Choroid plexus epithelial cell (primary cell): ENCODE measurements around the gene FAR1.

Experiments used
- DNase-seq: peaks from one replicate; pipeline ENCODE4 v3.0.0-alpha.2; 2010; ENCODE audit warnings: low read depth
- H3K4me3 ChIP-seq: 2 replicates; pipeline ENCODE4 v1.5.1; 2011; ENCODE audit warnings: low read depth, mild to moderate bottlenecking, control low read depth, low read length, moderate library complexity
- TF ChIP-seq, protein P1 (sequence below): conservative IDR thresholded peaks from 2 replicates; pipeline ENCODE4 v1.5.1; 2011; ENCODE audit warnings: low read depth, mild to moderate bottlenecking, control low read depth, inconsistent platforms, low read length, moderate library complexity

Gene FAR1

DNA sequence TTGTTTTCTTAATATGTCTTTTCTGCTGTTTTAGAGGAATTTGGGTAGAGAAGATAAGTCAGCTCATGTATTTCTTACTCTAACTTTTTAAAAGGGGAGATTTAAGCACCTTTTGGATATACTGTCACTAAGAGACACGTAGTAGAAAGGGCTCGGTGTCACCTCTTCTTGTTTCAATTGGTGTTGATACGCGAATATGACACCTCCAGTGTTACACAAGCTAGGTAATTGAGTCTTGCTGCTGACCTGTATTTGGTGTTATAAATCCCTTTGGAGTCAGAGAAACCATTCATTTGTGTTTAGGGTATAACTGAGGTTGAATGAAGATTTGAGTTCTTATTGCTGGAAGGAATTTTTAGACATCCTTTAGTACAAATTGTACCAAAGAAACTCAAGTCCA lies 25.6 kb downstream of the FAR1 start:
- TF ChIP-seq, protein P1, sequence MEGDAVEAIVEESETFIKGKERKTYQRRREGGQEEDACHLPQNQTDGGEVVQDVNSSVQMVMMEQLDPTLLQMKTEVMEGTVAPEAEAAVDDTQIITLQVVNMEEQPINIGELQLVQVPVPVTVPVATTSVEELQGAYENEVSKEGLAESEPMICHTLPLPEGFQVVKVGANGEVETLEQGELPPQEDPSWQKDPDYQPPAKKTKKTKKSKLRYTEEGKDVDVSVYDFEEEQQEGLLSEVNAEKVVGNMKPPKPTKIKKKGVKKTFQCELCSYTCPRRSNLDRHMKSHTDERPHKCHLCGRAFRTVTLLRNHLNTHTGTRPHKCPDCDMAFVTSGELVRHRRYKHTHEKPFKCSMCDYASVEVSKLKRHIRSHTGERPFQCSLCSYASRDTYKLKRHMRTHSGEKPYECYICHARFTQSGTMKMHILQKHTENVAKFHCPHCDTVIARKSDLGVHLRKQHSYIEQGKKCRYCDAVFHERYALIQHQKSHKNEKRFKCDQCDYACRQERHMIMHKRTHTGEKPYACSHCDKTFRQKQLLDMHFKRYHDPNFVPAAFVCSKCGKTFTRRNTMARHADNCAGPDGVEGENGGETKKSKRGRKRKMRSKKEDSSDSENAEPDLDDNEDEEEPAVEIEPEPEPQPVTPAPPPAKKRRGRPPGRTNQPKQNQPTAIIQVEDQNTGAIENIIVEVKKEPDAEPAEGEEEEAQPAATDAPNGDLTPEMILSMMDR = no peak
- no peak for DNase-seq
- H3K4me3 ChIP-seq = no peak overlapping the region

DNA sequence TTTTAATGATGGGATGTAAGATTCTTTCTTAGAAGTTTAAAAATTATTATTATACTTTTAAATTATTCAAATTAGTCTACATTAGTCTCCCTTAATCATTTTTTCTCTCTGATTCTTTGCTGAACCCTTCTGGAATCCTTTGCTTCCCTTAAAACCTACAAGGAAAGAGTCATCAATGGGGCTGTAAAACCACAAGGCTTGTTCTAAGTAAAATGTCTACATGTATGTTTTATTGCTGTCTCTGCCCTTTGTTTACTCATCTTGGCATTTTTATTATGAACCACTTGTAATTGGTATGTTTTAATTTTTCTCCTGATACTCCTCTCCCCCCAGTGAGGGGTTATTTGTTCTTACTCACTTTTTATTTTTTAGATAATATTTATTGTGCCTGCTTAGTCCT lies 27.4 kb downstream of the FAR1 start:
- no peak for DNase-seq
- TF ChIP-seq, protein P1 = no peak
- H3K4me3 ChIP-seq = no peak overlapping the region

DNA sequence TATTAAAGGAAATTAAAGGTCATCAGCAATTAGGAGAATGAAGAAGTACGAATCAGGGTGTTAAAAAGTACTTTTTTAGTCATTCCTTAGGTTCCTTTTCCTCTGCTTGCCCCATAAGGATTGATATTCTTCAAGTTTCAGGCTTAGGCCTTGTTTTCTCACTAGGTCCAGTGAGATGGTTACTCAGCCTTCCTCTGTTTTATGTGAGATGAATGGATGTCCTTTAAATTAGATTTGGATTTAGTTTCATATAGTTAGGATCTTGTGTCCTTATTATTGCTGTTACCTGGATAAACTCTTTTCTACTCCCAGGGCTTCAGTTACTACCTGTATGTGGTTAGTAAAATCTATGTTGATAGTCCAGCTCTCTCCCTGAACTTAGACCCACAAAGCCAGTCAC lies 29.2 kb downstream of the FAR1 start:
- TF ChIP-seq, protein P1 = no peak
- no peak for DNase-seq
- H3K4me3 ChIP-seq = no peak overlapping the region

DNA sequence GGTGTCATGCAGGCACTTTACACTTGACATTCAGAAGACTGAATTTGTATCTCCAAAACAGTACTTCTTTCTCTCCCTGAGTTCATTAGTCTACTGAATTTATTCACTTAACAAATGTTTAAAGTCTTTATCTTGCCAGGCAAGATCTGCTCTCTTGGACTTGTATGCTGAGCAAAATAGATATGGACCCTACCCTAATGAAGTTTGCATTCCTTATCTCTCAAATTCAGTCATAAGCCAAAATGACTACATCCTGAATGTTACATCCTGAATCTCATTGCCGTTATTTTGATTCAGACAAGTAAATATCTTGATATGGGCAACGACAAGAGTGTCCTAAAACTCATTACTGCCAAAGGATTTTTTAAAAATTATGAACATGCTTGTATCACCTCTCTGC lies 29.7 kb downstream of the FAR1 start:
- TF ChIP-seq, protein P1 = no peak
- no peak for DNase-seq
- no peak overlapping the region for H3K4me3 ChIP-seq

DNA sequence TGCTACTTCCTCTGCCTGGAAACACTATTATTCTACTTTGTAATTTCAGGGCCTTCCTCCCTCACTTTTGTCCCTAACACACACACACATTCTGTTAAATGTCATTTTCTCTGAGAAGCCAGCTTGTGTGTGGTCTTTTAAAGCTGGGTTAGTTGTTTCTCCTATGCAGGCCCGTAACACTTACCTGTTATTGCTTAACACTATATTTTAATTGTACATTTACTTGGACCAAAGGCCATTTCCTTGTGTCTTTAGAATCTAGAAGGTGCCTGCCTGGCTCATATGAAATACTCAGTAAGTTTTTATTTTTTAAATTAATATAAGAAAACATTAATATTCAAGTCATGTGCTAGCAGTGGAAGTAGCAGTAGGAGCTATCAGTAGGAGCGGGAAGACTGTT lies 30.6 kb downstream of the FAR1 start:
- H3K4me3 ChIP-seq = no peak overlapping the region
- DNase-seq = no peak
- TF ChIP-seq, protein P1 = no peak

DNA sequence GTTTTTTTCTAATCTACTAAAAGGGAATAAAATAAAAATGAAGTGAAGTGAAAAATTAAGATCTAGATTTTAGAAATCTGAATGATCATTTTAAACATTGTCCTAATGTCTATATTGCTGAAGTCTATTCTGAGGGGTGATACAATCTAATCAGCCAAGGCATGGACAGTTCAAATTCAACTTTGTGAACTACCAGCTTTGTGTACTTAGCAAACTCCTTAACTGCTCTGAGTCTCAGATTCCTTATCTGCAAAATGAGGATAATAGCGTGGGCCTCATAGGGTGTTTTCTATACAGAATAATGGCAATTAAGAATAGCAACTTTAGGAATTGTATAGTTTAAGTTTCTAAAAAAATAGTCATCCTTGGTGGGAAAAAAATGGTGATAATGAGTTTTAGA lies 31.4 kb downstream of the FAR1 start:
- DNase-seq = no peak
- TF ChIP-seq, protein P1 = no peak
- H3K4me3 ChIP-seq = no peak overlapping the region

DNA sequence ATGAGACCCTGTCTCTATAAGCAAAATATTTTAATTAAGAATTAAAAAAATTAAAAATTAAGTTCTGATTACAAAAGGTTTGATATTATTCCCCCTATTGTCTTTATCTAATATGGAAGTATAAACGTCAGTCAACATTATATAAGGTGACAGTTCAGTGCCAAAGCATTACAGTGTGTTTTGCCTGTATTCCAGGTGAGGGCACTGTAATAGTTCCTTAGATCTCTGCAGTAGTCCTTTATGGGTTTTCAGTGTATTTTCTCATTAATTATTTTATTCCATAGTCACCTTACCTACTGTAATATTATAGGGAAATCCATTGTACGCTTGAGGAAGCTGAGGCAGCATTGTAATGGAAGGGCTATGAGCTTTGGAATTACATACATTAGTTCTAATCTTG lies 33.0 kb downstream of the FAR1 start:
- no peak for DNase-seq
- TF ChIP-seq, protein P1 = no peak
- H3K4me3 ChIP-seq = no peak overlapping the region
